ENCODE data around the gene CACNG4.

DNA sequence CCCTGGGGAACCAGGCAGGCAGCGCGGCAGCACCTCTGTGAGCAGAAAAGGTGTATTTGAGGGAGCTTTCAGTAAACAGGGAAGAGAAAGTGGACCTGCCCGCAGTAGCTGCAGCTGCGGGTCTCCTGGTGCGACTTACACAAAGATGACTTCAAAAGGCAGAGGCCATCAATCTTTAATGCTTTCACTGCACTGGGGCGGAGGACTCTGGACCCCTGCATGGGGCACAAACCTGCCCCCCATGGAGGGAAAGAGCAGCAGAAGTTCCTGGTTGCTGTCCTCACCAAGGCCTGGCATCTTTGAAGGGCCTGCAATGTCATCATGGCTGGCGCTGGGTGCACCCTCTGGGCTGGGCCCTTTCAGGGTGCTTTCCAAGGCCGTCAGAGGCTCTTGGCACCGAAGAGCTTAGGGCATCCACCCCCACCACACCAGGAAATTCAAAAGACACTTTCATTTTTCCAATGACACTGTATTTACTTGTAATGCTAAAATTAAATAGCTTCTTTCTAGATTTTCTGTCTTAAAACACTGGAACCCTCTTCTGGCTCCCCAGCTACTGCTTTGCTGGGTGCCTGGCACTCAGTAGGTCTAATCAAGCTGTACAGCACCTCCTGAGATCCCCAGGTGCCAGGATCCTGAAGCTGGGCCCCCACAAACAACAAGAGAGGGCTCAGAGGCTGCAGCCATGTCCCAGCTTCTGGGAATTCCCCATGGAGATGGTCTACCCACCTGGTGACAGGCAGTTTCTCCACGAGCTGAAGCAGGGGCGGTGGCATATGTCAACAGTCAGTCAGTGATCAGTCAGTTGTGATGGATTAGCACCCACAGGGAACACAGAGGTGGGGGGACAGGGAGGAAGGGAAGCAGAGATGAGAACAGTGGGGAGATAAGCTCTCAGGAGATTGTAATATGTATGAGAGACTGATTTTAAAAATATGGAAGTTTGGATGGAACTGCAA lies 77.7 kb downstream of the CACNG4 start:
- TF ChIP-seq, protein P1, sequence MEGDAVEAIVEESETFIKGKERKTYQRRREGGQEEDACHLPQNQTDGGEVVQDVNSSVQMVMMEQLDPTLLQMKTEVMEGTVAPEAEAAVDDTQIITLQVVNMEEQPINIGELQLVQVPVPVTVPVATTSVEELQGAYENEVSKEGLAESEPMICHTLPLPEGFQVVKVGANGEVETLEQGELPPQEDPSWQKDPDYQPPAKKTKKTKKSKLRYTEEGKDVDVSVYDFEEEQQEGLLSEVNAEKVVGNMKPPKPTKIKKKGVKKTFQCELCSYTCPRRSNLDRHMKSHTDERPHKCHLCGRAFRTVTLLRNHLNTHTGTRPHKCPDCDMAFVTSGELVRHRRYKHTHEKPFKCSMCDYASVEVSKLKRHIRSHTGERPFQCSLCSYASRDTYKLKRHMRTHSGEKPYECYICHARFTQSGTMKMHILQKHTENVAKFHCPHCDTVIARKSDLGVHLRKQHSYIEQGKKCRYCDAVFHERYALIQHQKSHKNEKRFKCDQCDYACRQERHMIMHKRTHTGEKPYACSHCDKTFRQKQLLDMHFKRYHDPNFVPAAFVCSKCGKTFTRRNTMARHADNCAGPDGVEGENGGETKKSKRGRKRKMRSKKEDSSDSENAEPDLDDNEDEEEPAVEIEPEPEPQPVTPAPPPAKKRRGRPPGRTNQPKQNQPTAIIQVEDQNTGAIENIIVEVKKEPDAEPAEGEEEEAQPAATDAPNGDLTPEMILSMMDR (IDR thresholded peaks at IDR 0.05 in 4 of 5, conservative IDR thresholded peaks at IDR 0.05 in 1 of 5): no peak
- TF ChIP-seq POLR2A (IDR thresholded peaks at IDR 0.05): no peak
